GM10266 (cell line): ENCODE measurements around the gene MYH16.
"Not testable (repeated sequence)": the region's sequence is repeated elsewhere in the genome, so short reads cannot be mapped to it uniquely, and the experiment has no call there.

Experiments
- DNase-seq: peaks from one replicate; pipeline ENCODE4 v3.0.0; 2012; ENCODE audit errors: extremely low spot score
- TF ChIP-seq, protein P1 (sequence below): IDR thresholded peaks from 2 replicates; pipeline ENCODE4 v1.5.1; 2012; ENCODE audit warnings: mild to moderate bottlenecking, low read depth; ENCODE audit not compliant: control insufficient read depth, insufficient read depth; ENCODE audit errors: missing control alignments

MYH16 gene

DNA sequence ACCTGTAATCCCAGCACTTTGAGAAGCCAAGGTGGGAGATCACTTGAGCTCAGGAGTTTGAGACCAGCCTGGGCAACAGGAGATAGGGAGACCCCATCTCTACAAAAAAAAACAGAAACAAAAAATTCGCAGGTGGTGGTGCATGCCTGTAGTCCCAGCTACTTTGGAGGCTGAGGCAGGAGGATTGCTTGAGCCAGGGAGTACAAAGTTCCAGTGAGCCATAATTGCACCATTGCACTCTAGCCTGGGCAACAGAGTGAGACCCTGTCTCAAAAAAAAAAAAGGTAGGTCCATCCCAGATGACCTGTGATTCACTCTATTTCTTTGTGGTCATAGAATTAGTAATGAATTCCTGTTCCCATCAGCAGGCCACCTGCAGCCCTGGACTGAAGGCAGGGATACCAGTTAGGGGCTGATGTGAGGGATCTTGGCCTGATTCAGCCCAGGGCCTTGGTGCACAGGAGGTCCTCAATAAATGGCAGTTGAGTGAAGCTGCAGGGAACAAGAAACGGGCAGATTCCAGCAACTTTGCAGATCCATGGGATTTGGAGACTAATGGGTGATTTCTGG, at the start of gene MYH16:
TSS of gene MYH16 (plus strand) at position 364 of the 570 bp plus-strand sequence.
- DNase-seq = no peak
- TF ChIP-seq, protein P1, sequence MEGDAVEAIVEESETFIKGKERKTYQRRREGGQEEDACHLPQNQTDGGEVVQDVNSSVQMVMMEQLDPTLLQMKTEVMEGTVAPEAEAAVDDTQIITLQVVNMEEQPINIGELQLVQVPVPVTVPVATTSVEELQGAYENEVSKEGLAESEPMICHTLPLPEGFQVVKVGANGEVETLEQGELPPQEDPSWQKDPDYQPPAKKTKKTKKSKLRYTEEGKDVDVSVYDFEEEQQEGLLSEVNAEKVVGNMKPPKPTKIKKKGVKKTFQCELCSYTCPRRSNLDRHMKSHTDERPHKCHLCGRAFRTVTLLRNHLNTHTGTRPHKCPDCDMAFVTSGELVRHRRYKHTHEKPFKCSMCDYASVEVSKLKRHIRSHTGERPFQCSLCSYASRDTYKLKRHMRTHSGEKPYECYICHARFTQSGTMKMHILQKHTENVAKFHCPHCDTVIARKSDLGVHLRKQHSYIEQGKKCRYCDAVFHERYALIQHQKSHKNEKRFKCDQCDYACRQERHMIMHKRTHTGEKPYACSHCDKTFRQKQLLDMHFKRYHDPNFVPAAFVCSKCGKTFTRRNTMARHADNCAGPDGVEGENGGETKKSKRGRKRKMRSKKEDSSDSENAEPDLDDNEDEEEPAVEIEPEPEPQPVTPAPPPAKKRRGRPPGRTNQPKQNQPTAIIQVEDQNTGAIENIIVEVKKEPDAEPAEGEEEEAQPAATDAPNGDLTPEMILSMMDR = no peak

DNA sequence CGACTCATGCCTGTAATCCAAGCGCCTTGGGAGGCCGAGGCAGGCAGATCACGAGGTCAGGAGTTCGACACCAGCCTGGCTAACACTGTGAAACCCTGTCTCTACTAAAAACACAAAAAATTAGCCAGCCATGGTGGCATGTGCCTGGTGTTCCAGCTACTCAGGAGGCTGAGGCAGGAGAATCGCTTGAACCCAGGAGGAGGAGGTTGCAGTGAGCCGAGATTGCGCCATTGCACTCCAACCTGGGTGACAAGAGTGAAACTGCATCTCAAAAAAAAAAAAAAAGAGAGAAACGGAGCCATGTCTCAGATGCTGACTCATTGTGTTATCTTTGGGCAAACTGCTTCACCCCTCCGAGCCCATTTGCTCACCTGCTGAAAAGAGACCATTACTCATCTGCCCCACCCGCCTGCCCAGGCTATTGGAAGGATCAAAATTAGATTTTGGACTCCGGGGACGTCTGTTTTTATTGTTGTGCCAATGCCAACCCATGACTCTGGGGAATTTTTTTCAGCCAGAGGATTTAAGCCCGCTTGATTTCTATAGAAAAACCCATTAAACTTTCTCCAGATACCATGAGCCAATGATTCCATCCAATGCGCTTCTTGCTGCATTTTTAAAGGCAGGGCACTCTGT, 48.3 kb upstream of the MYH16 start:
- not testable (repeated sequence) for DNase-seq

DNA sequence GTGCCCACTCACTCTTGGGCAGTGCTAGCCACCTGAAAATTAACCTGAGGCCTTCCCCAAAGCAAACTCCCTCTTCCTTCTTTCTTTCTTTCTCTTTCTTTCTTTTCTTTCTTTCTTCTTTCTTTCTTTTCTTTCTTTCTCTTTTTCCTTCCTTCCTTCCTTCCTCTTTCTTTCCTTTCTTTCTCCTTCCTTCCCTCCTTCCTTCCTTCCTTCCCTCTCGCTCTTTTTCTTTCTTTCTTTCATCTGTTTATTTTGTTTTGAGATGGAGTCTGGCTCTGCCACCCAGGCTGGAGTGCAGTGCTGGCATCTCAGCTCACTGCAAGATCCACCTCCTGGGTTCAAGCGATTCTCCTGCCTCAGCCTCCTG, 47.8 kb upstream of the MYH16 start:
- TF ChIP-seq, protein P1 = no peak
- no peak for DNase-seq

DNA sequence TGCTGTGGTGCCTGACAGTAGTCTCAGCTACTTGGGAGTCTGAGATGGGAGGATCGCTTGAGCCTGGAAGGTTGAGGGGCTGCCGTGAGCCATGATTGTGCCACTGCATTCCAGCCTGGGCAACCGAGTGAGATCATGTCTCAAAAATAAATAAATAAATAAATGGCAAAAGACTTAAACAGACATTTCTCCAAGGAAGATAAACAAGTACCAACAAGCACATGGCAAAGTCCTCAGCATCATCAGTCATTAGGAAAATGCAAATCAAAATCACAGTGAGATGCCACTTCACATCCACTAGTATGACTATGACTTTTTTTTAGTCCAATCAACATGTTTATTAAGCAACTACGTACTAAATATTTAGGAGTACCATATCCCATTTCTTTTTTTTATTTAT, 43.4 kb upstream of the MYH16 start:
- TF ChIP-seq, protein P1 = no peak
- no peak for DNase-seq

DNA sequence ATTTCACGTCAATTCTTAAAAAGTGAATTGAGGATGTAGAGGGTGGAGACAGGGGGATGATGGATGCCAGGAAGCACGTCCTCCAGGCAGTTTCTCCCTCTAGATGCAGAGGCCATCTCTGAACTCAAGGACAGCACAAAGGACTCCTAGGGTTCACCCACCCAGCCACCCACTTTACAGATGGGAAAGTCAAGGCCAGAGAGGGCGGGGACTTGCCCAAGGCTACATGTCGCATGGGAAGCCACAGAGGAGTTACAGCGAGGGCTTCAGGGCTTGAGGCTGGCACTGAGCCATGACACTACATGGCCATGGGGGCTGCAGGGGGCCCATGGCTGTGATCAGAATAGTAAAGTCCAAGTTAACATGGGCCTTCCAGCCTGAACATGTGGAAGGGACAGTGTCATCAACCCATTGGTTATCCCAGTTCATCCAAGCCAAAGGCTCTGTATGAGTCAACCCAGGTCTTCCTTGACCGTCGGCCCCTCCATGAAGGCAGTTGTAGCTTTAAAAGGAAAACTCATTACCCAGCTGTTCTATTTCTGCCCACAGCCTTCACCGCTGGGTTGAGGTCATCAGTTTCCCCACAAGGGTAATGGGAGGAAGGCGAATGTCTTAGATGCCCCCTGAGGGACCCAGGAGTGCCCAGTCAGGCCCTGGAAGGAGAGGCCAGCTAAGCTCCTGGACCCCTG, 40.4 kb upstream of the MYH16 start:
- TF ChIP-seq, protein P1 = no peak

DNA sequence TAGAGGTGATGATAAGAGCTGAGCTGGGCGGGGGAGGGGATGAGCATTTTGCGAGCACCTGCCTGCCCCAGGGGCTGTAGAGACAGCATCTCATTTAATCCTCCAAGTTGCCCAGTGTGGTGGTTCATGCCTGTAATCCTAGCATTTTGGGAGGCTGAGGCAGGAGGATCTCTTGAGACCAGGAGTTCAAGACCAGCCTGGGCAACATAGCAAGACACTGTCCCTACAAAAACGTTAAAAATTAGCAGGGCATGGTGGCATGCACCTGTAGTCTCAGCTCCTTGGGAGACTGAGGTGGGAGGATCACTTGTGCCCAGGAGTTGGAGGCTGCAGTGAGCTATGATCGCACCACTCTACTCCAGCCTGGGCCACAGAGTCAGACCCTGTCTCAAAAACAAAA, 39.7 kb upstream of the MYH16 start:
- DNase-seq = not testable (repeated sequence)

More for the DNA sequence above, 40.4 kb upstream of the MYH16 start:
- no peak for DNase-seq

DNA sequence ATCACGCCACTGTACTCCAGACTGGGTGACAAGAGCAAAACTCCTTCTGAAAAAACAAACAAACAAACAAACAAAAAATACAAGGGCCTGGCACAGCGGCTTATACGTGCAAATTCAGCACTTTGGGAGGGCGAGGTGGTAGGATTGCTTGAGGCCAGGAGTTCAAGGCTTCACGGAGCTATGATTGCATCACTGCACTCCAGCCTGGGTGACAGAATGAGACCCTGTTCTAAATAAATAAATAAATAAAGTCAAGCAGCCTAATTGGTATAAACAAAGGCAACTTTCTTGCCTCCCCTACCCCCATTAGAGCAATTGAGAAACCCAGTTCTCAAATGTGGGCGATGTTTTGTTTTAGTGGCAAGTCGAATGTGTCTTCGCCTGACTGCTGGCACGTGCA, 38.5 kb upstream of the MYH16 start:
- TF ChIP-seq, protein P1 = no peak
- DNase-seq = no peak

DNA sequence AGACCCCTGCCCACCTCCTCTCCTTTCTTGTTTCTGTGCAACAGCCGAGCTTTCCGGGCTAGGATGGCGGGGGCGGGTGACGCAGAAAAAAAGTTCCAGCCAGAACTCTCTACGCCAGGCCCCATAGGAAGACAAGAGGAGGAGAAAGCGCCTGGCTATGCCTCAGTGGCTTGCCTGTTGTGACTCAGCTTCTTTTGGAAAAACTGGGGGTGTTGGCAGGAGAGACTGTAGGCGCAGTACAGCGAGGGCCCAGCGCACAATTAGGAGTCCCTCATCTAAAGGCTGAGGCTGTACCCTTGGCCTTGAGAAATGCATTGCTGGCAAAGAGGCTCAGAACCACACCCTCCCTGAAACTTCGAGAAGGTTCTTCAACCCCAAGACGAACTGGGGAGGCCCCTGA, 36.7 kb upstream of the MYH16 start:
- TF ChIP-seq, protein P1 = no peak
- DNase-seq = no peak

DNA sequence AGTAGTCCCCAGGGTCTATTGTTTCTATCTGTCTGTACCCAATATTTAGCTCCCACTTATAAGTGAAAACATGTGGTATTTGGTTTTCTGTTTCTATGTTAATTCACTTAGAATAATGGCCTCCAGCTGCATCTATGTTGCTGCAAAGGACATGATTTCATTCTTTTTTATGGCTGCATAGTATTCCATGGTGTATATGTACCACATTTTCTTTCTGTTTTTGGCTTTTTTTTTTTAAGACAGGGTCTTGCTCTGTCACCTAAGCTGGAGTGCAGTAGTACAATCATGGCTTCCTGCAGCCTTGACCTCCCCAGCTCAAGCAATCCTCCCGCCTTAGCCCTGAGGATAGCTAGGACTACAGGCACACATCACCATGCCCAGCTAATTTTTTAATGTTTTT, 34.8 kb upstream of the MYH16 start:
- DNase-seq = not testable (repeated sequence)
